ENCODE results near the gene DMRTA2. TPM values are rescaled to one million over a fixed set of nuclear protein-coding genes. Genes with fewer than 3 reads are reported as not detected.

The DMRTA2 gene
- total RNA-seq, 4 donors from 2014 or later: not detected

DNA sequence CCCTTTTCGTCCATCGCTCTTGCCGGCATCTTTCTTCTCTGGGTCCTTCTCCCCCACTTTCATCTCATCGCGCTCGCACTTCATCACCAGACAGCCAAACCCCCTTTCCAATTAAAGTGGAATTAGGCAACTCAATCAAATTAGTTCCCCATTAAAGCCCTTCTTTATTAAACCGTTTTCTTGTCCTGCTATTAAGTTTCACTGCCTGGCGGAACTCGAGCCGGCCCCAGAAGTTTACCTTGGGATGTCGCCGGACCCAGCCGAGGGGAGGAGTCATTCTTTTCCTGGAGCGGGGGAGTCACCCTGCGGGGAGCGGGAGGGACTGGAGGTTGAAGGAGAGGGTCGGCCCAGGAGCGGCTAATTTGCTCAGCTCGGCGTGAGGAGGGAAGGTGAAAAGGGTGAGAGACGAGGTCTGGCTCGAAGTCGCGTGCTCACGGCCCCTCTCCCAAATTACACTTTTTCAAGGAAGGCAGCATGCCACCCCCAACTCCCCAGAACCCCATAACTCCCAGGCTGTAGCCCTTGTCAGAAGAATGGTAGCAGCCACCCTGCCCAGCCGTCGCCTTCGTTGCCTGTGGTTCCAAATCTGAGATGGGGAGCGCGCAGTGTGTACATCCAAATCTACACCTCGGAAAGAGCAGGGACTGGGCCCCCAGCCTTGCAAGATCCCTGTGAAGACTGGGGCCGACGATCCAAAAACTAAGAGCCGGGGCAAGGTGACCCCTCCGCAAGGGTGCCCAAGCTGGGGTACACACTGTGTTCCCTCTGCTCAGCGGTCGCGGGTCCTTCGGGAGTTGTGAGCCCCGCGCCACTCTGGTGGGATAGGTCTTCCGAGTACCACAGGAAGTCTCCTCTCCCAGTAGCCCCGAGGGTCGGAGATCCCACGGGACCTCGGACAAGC, 6.4 kb downstream of the DMRTA2 start:
- peaks cover 0 to 7% (median 2%) of the 10 kb centered on the region in 4 donors for H3K9me3 ChIP-seq
- H3K4me1 ChIP-seq: peaks cover 0 to 47% (median 7%) of the 10 kb centered on the region in 4 donors
- no peaks in the 10 kb centered on the region for H3K36me3 ChIP-seq
- no peak for DNase-seq
- TF ChIP-seq POLR2A (IDR thresholded peaks at IDR 0.05): no peak
- no peak for TF ChIP-seq CTCF (IDR thresholded peaks at IDR 0.05)
- peaks cover 0 to 60% of the 10 kb centered on the region in 2 donors for H3K27me3 ChIP-seq
- no peak overlapping the region for H3K27ac ChIP-seq
- no peak overlapping the region for H3K4me3 ChIP-seq

GRCh38 chr1:50416150-50416527, 7.1 kb downstream of the DMRTA2 start:
- Histone ChIP-seq H3K4me1 (peaks cover 0 to 42% (median 6%) of the 10 kb centered on the region in 4 donors), H3K4me3 (no peak overlapping the region), H3K36me3 (no peaks in the 10 kb centered on the region), H3K27me3 (peaks cover 0 to 55% of the 10 kb centered on the region in 2 donors), H3K9me3 (peaks cover 0 to 7% (median 2%) of the 10 kb centered on the region in 4 donors), H3K27ac (no peak overlapping the region)
- no peak for DNase-seq
- TF ChIP-seq CTCF (IDR thresholded peaks at IDR 0.05) (no peak), POLR2A (IDR thresholded peaks at IDR 0.05) (no peak)

GRCh38 chr1:50415235-50416149, 7.8 kb downstream of the DMRTA2 start:
- no peak overlapping the region for H3K27ac ChIP-seq
- peaks cover 0 to 49% of the 10 kb centered on the region in 2 donors for H3K27me3 ChIP-seq
- H3K4me3 ChIP-seq: no peak overlapping the region
- H3K36me3 ChIP-seq: no peaks in the 10 kb centered on the region
- DNase-seq: no peak
- peaks cover 0 to 7% (median 2%) of the 10 kb centered on the region in 4 donors for H3K9me3 ChIP-seq
- TF ChIP-seq CTCF (IDR thresholded peaks at IDR 0.05): no peak
- no peak for TF ChIP-seq POLR2A (IDR thresholded peaks at IDR 0.05)
- H3K4me1 ChIP-seq: peaks cover 0 to 36% (median 5%) of the 10 kb centered on the region in 4 donors

DNA sequence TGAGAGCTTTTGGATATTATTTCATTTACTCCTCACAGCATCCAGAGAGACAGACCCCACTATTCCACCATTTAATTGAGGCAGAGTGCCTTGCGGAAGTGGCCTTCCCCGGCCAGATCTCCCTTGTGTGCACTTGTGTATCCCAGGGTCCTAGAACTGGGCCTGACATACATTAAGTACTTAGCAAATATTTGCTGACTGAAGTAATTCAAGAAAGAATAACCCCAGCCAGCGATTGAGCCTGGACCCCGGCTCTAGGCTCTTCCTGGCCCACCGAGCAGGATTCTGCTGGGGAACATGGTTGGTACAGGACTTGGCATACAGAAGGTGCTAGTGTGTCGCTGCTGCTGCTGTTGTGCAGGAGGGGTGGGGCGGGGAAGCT, 8.4 kb downstream of the DMRTA2 start:
- peaks cover 0 to 7% (median 2%) of the 10 kb centered on the region in 4 donors for H3K9me3 ChIP-seq
- no peaks in the 10 kb centered on the region for H3K36me3 ChIP-seq
- no peak overlapping the region for H3K27ac ChIP-seq
- peaks cover 0 to 35% (median 5%) of the 10 kb centered on the region in 4 donors for H3K4me1 ChIP-seq
- no peak overlapping the region for H3K4me3 ChIP-seq
- no peak for TF ChIP-seq CTCF (IDR thresholded peaks at IDR 0.05)
- TF ChIP-seq POLR2A (IDR thresholded peaks at IDR 0.05): no peak
- DNase-seq: no peak
- peaks cover 0 to 48% of the 10 kb centered on the region in 2 donors for H3K27me3 ChIP-seq

DNA sequence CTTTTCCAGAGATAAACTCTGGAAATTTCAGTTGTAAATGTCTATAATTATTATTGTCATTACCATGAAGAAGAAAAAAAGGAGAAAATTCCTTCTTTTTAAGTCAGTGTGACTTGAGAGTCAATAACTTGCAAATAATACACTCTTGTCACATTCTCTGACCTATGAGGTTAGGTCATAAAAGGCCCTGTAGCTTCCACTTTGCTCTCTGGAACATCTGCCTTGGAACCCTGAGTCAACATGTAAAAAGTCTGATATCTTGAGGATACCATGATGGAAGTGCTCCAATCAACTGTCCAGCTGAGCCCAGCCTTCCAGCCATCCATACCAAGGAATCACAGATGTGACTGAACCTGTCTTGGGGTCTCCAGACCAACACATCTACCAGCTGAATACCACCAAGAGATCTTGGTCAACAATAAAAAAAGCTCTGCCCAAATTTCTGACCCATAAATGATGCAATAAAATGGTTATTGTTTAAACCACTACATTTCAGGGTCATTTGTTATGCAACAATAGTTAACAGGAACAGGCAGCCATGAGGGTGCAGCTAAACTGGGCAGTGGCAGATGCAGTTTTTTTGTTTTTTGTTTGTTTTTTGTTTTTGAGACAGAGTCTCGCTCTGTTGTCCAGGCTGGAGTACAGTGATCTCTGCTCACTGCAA, 10.3 kb downstream of the DMRTA2 start:
- no peak for DNase-seq
- no peak for TF ChIP-seq POLR2A (IDR thresholded peaks at IDR 0.05)
- no peak for TF ChIP-seq CTCF (IDR thresholded peaks at IDR 0.05)
- Histone ChIP-seq H3K4me1 (peaks cover 0 to 19% (median 0%) of the 10 kb centered on the region in 4 donors), H3K36me3 (no peaks in the 10 kb centered on the region), H3K27ac (no peak overlapping the region), H3K4me3 (no peak overlapping the region), H3K27me3 (peaks cover 0 to 30% of the 10 kb centered on the region in 2 donors), H3K9me3 (peaks cover 0 to 7% (median 2%) of the 10 kb centered on the region in 4 donors)
